ENCODE measurements around the gene CFAP91.

GRCh38 chr3:119733812-119734211 lies 31.0 kb downstream of the CFAP91 start:
- TF ChIP-seq CTCF (IDR thresholded peaks at IDR 0.05) (no peak), POLR2A (IDR thresholded peaks at IDR 0.05) (no peak)
